SK-MEL-5 (cell line): Measurements from ENCODE around the gene IL31RA. TPM values are rescaled to one million over a fixed set of nuclear protein-coding genes. Genes with fewer than 3 reads are reported as not detected.

ENCODE experiments used
- DNase-seq: peaks from one replicate; pipeline ENCODE4 v3.0.0-alpha.2; 2016; ENCODE audit warnings: low read depth, low spot score
- in situ Hi-C: cut with HindIII; loops from 2 replicates; pipeline ENCODE4 v1.10.0; 2016; ENCODE audit warnings: low sequenced_read_pairs, high pct_unique_total_duplicates, low pct_unique_long_range_greater_than_20kb
- total RNA-seq: library from RNA; depleted of rRNA; stranded (reverse); fragments of >200 nt; shearing (Covaris generic); gene quantifications from 2 replicates; pipeline ENCODE4 v1.2.3, GENCODE V29; 2014

IL31RA gene
- total RNA-seq, 1 experiment from 2014 or later, result not detected

GRCh38 chr5:55855509-55855908, 4.4 kb downstream of the IL31RA start:
- in situ Hi-C loops, result no loop called here
- peak; percentile 13 for DNase-seq

- in situ Hi-C loops, result no loop called here
- DNase-seq, result no peak
These were observed 5.5 kb downstream of the IL31RA start for GRCh38 chr5:55856516-55857246.

GRCh38 chr5:55857247-55857640, 6.1 kb downstream of the IL31RA start:
- in situ Hi-C loops, result no loop called here
- no peak for DNase-seq

- DNase-seq, result no peak
- in situ Hi-C loops, result no loop called here
These were observed 6.9 kb downstream of the IL31RA start for GRCh38 chr5:55858104-55858503.

- DNase-seq, result no peak
- in situ Hi-C loops, result no loop called here
These were observed 9.1 kb downstream of the IL31RA start for GRCh38 chr5:55860288-55860687.

GRCh38 chr5:55860709-55861108, 9.6 kb downstream of the IL31RA start:
- DNase-seq, result no peak
- in situ Hi-C loops, result no loop called here

- in situ Hi-C loops, result no loop called here
These were observed 13.7 kb downstream of the IL31RA start for GRCh38 chr5:55864606-55865541.

GRCh38 chr5:55865831-55866230, 14.7 kb downstream of the IL31RA start:
- no peak for DNase-seq
- in situ Hi-C loops, result no loop called here

More at GRCh38 chr5:55864606-55865541, 13.7 kb downstream of the IL31RA start:
- DNase-seq, result no peak

GRCh38 chr5:55866485-55866884, 15.3 kb downstream of the IL31RA start:
- in situ Hi-C loops, result no loop called here
- DNase-seq, result no peak

- DNase-seq, result no peak
- in situ Hi-C loops, result no loop called here
These were observed 15.8 kb downstream of the IL31RA start for GRCh38 chr5:55866934-55867333.

GRCh38 chr5:55868846-55869245, 17.7 kb downstream of the IL31RA start:
- in situ Hi-C loops, result no loop called here
- DNase-seq, result no peak

- DNase-seq, result no peak
- in situ Hi-C loops, result no loop called here
These were observed 18.7 kb downstream of the IL31RA start for GRCh38 chr5:55869847-55870246.

GRCh38 chr5:55873234-55873633, 22.1 kb downstream of the IL31RA start:
- in situ Hi-C loops, result no loop called here
- DNase-seq, result no peak

- no peak for DNase-seq
- in situ Hi-C loops, result no loop called here
These were observed 26.5 kb downstream of the IL31RA start for GRCh38 chr5:55877655-55878054.

- in situ Hi-C loops, result no loop called here
- no peak for DNase-seq
These were observed 29.3 kb downstream of the IL31RA start for GRCh38 chr5:55880453-55880852.

- DNase-seq, result no peak
- in situ Hi-C loops, result no loop called here
These were observed 34.2 kb downstream of the IL31RA start for GRCh38 chr5:55885359-55885758.

GRCh38 chr5:55888205-55888604, 37.0 kb downstream of the IL31RA start:
- no peak for DNase-seq
- in situ Hi-C loops, result no loop called here

- in situ Hi-C loops, result no loop called here
These were observed 41.3 kb downstream of the IL31RA start for GRCh38 chr5:55892479-55892878.

GRCh38 chr5:55894135-55894534, 43.0 kb downstream of the IL31RA start:
- no peak for DNase-seq
- in situ Hi-C loops, result no loop called here

More at GRCh38 chr5:55892479-55892878, 41.3 kb downstream of the IL31RA start:
- no peak for DNase-seq
